ENCODE data around the gene MTIF3.

The MTIF3 gene

GRCh38 chr13:27449936-27450828 lies at the start of gene MTIF3:
TSS of gene MTIF3 (minus strand) at chr13:27450564. CDS start at chr13:27440448, 10,116 bp downstream.
- peak; percentile 96 for DNase-seq

GRCh38 chr13:27497563-27498230 lies 47.3 kb upstream of the MTIF3 start:
- no peak for DNase-seq

GRCh38 chr13:27496536-27497273 lies 46.3 kb upstream of the MTIF3 start:
- DNase-seq, result peak; percentile 23

GRCh38 chr13:27496006-27496405 lies 45.6 kb upstream of the MTIF3 start:
- DNase-seq, result no peak

- peak; percentile 42 for DNase-seq
Measured at GRCh38 chr13:27495551-27495950, 45.2 kb upstream of the MTIF3 start.

- DNase-seq, result no peak
Measured at GRCh38 chr13:27493981-27494380, 43.6 kb upstream of the MTIF3 start.

- peak; percentile 9 for DNase-seq
Measured at GRCh38 chr13:27489456-27489855, 39.1 kb upstream of the MTIF3 start.

- DNase-seq, result no peak
Measured at GRCh38 chr13:27487776-27488175, 37.4 kb upstream of the MTIF3 start.

- DNase-seq, result no peak
Measured at GRCh38 chr13:27483421-27483820, 33.1 kb upstream of the MTIF3 start.

GRCh38 chr13:27482983-27483382 lies 32.6 kb upstream of the MTIF3 start:
- no peak for DNase-seq

GRCh38 chr13:27481766-27482165 lies 31.4 kb upstream of the MTIF3 start:
- DNase-seq, result peak; percentile 47

- DNase-seq, result peak; percentile 60
Measured at GRCh38 chr13:27476943-27477703, 26.8 kb upstream of the MTIF3 start.

GRCh38 chr13:27474751-27475268 lies 24.4 kb upstream of the MTIF3 start:
- DNase-seq, result no peak

- no peak for DNase-seq
Measured at GRCh38 chr13:27472941-27473340, 22.6 kb upstream of the MTIF3 start.

GRCh38 chr13:27472441-27472840 lies 22.1 kb upstream of the MTIF3 start:
- no peak for DNase-seq

- no peak for DNase-seq
Measured at GRCh38 chr13:27470075-27470820, 19.9 kb upstream of the MTIF3 start.

GRCh38 chr13:27466513-27466912 lies 16.1 kb upstream of the MTIF3 start:
- no peak for DNase-seq

GRCh38 chr13:27465611-27466010 lies 15.2 kb upstream of the MTIF3 start:
- DNase-seq, result no peak

- no peak for DNase-seq
Measured at GRCh38 chr13:27463500-27463899, 13.1 kb upstream of the MTIF3 start.

- no peak for DNase-seq
Measured at GRCh38 chr13:27461940-27462584, 11.7 kb upstream of the MTIF3 start.

GRCh38 chr13:27455331-27455855 lies 5.0 kb upstream of the MTIF3 start:
- peak; percentile 6 for DNase-seq

Measured in NCI-H69 (cell line).